Mucosa of stomach (tissue), 1 donor: ENCODE measurements around the gene SHANK3.
"Not testable (repeated sequence)": the region's sequence is repeated elsewhere in the genome, so short reads cannot be mapped to it uniquely, and the experiment has no call there.

Experiments used
- H3K27me3 ChIP-seq: one replicate; pipeline ENCODE4 v1.7.0; 2013; ENCODE audit warnings: mild to moderate bottlenecking, low read length; ENCODE audit not compliant: control insufficient read depth, insufficient read depth
- H3K36me3 ChIP-seq: one replicate; pipeline ENCODE4 v1.7.0; 2013; ENCODE audit warnings: low read length; ENCODE audit not compliant: control insufficient read depth, insufficient read depth
- H3K4me1 ChIP-seq: one replicate; pipeline ENCODE4 v1.7.0; 2013; ENCODE audit warnings: mild to moderate bottlenecking, low read length; ENCODE audit not compliant: control insufficient read depth, insufficient read depth
- H3K4me3 ChIP-seq: one replicate; pipeline ENCODE4 v1.7.0; 2013; ENCODE audit warnings: low read length
- H3K9ac ChIP-seq: one replicate; pipeline ENCODE4 v1.7.0; 2013; ENCODE audit warnings: mild to moderate bottlenecking, low read length, moderate library complexity
- H3K9me3 ChIP-seq: one replicate; pipeline ENCODE4 v1.7.0; 2013; ENCODE audit warnings: mild to moderate bottlenecking, low read length, moderate library complexity; ENCODE audit not compliant: control insufficient read depth
- donor health status: Pancreatic carcinoma.

SHANK3 gene

DNA sequence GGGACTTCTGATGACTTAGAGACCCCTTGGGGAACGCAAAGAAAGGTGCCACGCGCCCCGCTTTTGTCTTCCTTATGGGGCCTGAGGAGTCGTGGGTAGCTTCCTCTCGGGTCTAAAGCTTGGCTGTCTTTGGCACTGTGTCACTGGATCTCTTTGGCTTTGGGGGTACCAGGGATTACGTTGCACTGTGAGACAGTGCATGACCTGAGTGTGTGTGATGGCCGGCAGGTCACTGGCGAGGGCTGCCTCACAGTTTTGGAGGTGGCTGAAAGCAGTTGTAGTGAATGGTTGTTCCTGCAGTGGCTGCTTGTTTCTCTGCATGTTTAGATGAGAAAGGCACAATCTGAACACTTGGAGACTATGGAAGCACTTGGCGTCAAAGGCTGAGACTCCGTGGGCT is 38.9 kb upstream of the SHANK3 start:
- Histone ChIP-seq H3K27me3 (no peaks in the 10 kb centered on the region), H3K9me3 (no peaks in the 10 kb centered on the region)

DNA sequence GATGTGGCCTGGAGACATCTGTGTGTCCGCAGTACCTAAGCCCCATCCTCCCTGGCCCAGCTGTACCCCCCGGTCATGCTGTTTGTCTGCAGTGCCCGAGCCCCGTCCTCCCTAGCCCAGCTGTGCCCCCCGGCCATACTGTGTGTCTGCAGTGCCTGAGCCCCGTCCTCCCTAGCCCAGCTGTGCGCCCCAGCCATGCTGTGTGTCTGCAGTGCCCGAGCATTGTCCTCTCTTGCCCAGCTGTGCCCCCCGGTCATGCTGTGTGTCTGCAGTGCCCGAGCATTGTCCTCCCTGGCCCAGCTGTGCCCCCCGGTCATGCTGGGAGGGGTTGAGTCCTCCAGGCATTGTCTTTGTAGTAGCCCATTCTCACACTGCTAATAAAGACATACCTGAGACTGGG is 37.0 kb upstream of the SHANK3 start:
- H3K4me1 ChIP-seq = no peaks in the 10 kb centered on the region
- H3K27me3 ChIP-seq = no peaks in the 10 kb centered on the region
- H3K4me3 ChIP-seq = no peak overlapping the region
- H3K36me3 ChIP-seq = no peaks in the 10 kb centered on the region
- H3K9ac ChIP-seq = no peak overlapping the region
- H3K9me3 ChIP-seq = no peaks in the 10 kb centered on the region

More for the DNA sequence above, 38.9 kb upstream of the SHANK3 start:
- no peak overlapping the region for H3K4me3 ChIP-seq
- no peak overlapping the region for H3K9ac ChIP-seq
- no peaks in the 10 kb centered on the region for H3K36me3 ChIP-seq
- peaks cover 3% of the 10 kb centered on the region for H3K4me1 ChIP-seq

DNA sequence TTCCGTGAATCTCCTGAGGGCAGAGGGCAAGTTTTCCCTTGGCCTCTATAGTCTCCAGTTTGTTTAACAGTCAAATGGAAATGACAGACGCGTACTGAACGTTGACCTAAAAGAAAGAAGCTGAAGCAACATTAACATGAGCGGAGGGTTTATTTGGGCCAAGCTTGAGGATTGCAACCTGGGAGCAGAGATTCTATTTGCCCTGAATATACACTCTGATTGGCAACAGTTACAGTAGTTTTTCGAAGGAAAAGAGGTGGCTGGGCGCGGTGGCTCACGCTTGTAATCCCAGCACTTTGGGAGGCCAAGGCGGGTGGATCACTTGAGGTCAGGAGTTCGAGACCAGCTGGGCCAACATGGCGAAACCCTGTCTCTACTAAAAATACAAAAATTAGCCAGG is 32.3 kb upstream of the SHANK3 start:
- H3K4me3 ChIP-seq, H3K9ac ChIP-seq, H3K9me3 ChIP-seq, H3K36me3 ChIP-seq: not testable (repeated sequence)
- peaks cover 25% of the 10 kb centered on the region for H3K27me3 ChIP-seq
- H3K4me1 ChIP-seq = peaks cover 10% of the 10 kb centered on the region

DNA sequence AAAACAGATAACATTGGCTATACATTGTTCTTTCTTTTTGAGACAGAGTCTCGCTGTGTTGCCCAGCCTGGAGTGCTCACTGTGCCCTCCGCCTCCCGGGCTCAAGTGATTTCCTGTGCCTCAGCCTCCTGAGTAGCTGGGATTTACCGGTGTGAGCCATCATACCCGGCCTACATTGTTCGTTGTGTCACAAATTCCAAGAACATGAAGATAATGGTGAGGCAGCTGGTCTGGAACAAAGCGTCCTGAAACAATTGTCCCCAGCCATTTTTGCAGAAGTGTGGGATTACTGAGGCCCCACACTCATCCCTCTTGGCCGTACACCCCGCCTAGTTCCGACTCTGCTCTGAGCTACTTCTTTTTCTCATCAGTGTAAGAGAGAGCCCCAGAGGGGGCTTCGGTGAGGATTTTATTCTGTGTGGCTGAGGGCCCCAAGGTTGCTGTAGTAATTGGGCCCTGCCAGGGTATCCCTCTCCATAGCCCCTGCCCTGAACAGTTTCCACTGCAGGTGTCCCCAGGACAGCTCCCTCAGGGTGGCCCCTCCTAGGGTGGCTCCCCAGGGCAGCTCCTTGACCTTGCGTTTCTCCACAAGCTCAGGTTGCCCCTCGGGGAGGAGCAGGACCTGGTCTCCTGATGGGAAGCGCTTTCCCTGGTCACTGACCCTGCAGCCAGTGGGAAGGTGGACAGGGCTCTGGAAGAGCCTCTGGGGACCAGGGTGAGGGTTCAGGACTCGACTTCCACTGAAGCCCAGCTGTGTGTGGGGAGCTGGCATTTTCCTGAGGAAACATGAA is 31.6 kb upstream of the SHANK3 start:
- no peaks in the 10 kb centered on the region for H3K36me3 ChIP-seq
- H3K4me1 ChIP-seq = peaks cover 10% of the 10 kb centered on the region
- peaks cover 25% of the 10 kb centered on the region for H3K27me3 ChIP-seq
- no peak overlapping the region for H3K4me3 ChIP-seq
- no peak overlapping the region for H3K9ac ChIP-seq
- no peaks in the 10 kb centered on the region for H3K9me3 ChIP-seq

- no peak overlapping the region for H3K9ac ChIP-seq
- H3K36me3 ChIP-seq = no peaks in the 10 kb centered on the region
- H3K4me1 ChIP-seq = peaks cover 10% of the 10 kb centered on the region
- H3K4me3 ChIP-seq = no peak overlapping the region
- peaks cover 25% of the 10 kb centered on the region for H3K27me3 ChIP-seq
- no peaks in the 10 kb centered on the region for H3K9me3 ChIP-seq
Measured at GRCh38 chr22:50641696-50642607, 30.7 kb upstream of the SHANK3 start.

DNA sequence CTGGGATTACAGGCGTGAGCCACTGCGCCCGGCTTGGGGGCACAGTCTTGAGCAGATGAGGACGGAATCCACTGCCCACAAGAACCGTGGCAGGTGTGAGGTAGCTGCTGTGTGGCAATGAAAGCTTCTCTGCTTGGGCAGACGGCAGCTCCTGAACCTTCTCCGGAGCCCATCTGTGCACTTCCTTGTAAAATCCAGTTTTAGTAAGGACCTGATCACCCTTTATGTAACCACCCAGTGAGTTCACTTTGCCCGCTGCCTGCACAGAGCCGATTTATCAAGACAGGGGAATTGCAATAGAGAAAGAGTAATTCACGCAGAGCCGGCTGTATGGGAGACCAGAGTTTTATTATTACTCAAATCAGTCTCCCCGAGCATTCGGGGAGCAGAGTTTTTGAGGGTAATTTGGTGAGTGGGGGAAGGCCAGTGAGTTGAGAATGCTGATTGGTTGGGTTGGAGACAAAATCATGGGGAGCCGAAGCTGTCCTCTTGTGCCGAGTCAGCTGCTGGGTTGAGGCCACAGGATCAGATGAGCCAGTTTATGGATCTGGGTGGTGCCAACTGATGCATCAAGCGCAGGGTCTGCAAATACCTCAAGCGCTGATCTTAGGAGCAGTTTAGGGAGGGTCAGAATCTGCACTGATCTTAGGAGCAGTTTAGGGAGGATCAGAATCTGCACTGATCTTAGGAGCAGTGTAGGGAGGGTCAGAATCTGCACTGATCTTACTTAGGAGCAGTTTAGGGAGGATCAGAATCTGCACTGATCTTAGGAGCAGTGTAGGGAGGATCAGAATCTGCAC is 29.4 kb upstream of the SHANK3 start:
- H3K36me3 ChIP-seq, H3K4me3 ChIP-seq, H3K9me3 ChIP-seq, H3K9ac ChIP-seq: not testable (repeated sequence)
- H3K27me3 ChIP-seq = peaks cover 25% of the 10 kb centered on the region
- H3K4me1 ChIP-seq = peaks cover 10% of the 10 kb centered on the region

DNA sequence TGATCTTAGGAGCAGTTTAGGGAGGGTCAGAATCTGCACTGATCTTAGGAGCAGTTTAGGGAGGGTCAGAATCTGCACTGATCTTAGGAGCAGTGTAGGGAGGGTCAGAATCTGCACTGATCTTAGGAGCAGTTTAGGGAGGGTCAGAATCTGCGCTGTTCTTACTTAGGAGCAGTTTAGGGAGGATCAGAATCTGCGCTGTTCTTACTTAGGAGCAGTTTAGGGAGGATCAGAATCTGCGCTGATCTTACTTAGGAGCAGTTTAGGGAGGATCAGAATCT is 28.9 kb upstream of the SHANK3 start:
- H3K9ac ChIP-seq, H3K4me3 ChIP-seq, H3K9me3 ChIP-seq, H3K36me3 ChIP-seq: not testable (repeated sequence)
- Histone ChIP-seq H3K27me3 (peaks cover 25% of the 10 kb centered on the region), H3K4me1 (peaks cover 10% of the 10 kb centered on the region)

GRCh38 chr22:50653256-50653655 is 19.4 kb upstream of the SHANK3 start:
- Histone ChIP-seq H3K27me3 (no peaks in the 10 kb centered on the region), H3K9me3 (no peaks in the 10 kb centered on the region), H3K9ac (no peak overlapping the region), H3K4me3 (no peak overlapping the region), H3K36me3 (no peaks in the 10 kb centered on the region), H3K4me1 (peaks cover 6% of the 10 kb centered on the region)

DNA sequence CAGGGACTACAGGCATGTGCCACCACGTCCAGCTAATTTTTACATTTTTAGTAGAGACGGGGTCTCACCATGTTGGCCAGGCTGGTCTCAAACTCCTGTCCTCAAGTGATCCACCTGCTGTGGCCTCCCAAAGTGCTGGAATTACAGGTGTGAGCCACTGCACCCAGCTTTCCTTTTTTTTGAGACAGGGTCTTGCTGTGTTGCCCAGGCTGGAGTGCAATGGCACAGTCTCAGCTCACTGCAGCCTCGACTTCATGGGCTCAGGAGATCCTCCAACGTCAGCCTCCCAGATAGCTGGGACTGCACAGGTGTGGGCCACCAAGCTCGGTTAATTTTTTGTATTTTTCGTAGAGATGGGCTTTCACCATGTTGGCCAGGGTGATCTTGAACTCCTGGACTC is 18.0 kb upstream of the SHANK3 start:
- H3K27me3 ChIP-seq, H3K9ac ChIP-seq, H3K4me1 ChIP-seq, H3K9me3 ChIP-seq, H3K4me3 ChIP-seq, H3K36me3 ChIP-seq: not testable (repeated sequence)

- peaks cover 6% of the 10 kb centered on the region for H3K4me1 ChIP-seq
- H3K4me3 ChIP-seq = no peak overlapping the region
- H3K36me3 ChIP-seq = no peaks in the 10 kb centered on the region
- H3K9me3 ChIP-seq = no peaks in the 10 kb centered on the region
- H3K27me3 ChIP-seq = no peaks in the 10 kb centered on the region
- H3K9ac ChIP-seq = no peak overlapping the region
Measured at GRCh38 chr22:50656122-50657070, 16.2 kb upstream of the SHANK3 start.

DNA sequence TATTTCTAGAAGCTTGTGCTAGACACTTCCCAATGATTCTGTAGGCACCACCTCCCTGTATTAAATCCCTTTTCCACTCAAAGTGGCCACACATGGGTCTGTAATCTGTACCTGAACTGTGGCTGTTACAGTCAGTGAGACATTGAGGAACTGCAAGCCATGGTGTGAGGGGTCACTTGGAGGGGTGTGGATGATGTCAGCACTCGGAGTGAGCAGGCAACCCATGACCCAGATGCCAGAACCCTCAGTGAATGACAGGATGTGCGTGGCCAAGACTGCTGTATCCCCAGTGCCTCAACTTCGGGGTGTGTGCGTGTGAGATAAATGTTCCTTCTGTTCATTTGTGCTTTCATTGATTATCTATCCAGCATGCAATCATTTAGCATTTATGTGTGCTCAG is 14.7 kb upstream of the SHANK3 start:
- Histone ChIP-seq H3K9ac (no peak overlapping the region), H3K4me1 (peaks cover 6% of the 10 kb centered on the region)

More for the DNA sequence above, 14.7 kb upstream of the SHANK3 start:
- H3K27me3 ChIP-seq = no peaks in the 10 kb centered on the region
- no peaks in the 10 kb centered on the region for H3K36me3 ChIP-seq
- H3K9me3 ChIP-seq = no peaks in the 10 kb centered on the region
- no peak overlapping the region for H3K4me3 ChIP-seq
